HepG2 (cell line): Measurements from ENCODE around the gene CBX2. TPM values are rescaled to one million over a fixed set of nuclear protein-coding genes. Genes with fewer than 3 reads are reported as not detected.

Experiments
- ASH2L ChIP-seq: fragments of 300-600, 200-600 bp; sonication (generic); IDR thresholded peaks from 2 replicates; pipeline ENCODE4 v1.7.0; 2017; ENCODE audit warnings: low read depth, mild to moderate bottlenecking, moderate library complexity, mixed read lengths, low read length; ENCODE audit not compliant: insufficient read length
- EZH2 ChIP-seq: conservative IDR thresholded peaks from 2 replicates; pipeline ENCODE4 v1.6.1; 2012; ENCODE audit warnings: mild to moderate bottlenecking, low read depth, low read length, moderate library complexity
- GMEB1 ChIP-seq: sonication (generic); formaldehyde crosslinking; IDR thresholded peaks from 2 replicates; pipeline ENCODE4 v1.5.1; 2020; ENCODE audit warnings: missing genetic modification reagents, mild to moderate bottlenecking, borderline replicate concordance
- HNF1A ChIP-seq, 2 experiments: sonication (generic) in 1 of 2; formaldehyde crosslinking in 1 of 2; IDR thresholded peaks; 2 replicates each; pipeline versions ENCODE4 v1.4.0 to v1.6.1; 2016 to 2020; ENCODE audit warnings: borderline replicate concordance in 1 of 2, low read depth in 1 of 2, mild to moderate bottlenecking in 1 of 2, missing genetic modification reagents in 1 of 2
- KLF11 ChIP-seq: IDR thresholded peaks from 2 replicates; pipeline ENCODE4 v1.6.1; 2016; ENCODE audit warnings: missing compliant biosample characterization
- MAF1 ChIP-seq: sonication (generic); formaldehyde crosslinking; IDR thresholded peaks from 2 replicates; pipeline ENCODE4 v1.5.0; 2020; ENCODE audit warnings: missing genetic modification reagents, borderline replicate concordance
- NFE2 ChIP-seq: sonication (generic); formaldehyde crosslinking; IDR thresholded peaks from 2 replicates; pipeline ENCODE4 v1.4.0; 2020; ENCODE audit warnings: missing genetic modification reagents
- NR2F6 ChIP-seq, 2 experiments: IDR thresholded peaks; 2 replicates each; pipeline ENCODE4 v1.6.1; 2016; ENCODE audit warnings: antibody characterized with exemption in 1 of 2, mild to moderate bottlenecking in 1 of 2
- RORA ChIP-seq: sonication (generic); formaldehyde crosslinking; IDR thresholded peaks from 2 replicates; pipeline ENCODE4 v1.5.0; 2020; ENCODE audit warnings: mild to moderate bottlenecking, missing genetic modification reagents, moderate library complexity
- SAFB2 ChIP-seq: sonication (generic); formaldehyde crosslinking; IDR thresholded peaks from 2 replicates; pipeline ENCODE4 v1.5.1; 2020; ENCODE audit warnings: missing genetic modification reagents, low read depth, mild to moderate bottlenecking, borderline replicate concordance
- SPEN ChIP-seq: sonication (generic); formaldehyde crosslinking; IDR thresholded peaks from 2 replicates; pipeline ENCODE4 v1.5.1; 2020; ENCODE audit warnings: low read depth, mild to moderate bottlenecking, missing genetic modification reagents
- TARDBP ChIP-seq: sonication (generic); formaldehyde crosslinking; IDR thresholded peaks from 2 replicates; pipeline ENCODE4 v1.8.0; 2022; ENCODE audit warnings: mild to moderate bottlenecking, missing genetic modification reagents
- TRIM22 ChIP-seq: fragments of 450-650 bp; IDR thresholded peaks from 2 replicates; pipeline ENCODE4 v1.6.1; 2017
- ZBTB3 ChIP-seq: sonication (generic); formaldehyde crosslinking; IDR thresholded peaks from 2 replicates; pipeline ENCODE4 v1.4.0; 2020; ENCODE audit warnings: low read depth, mild to moderate bottlenecking, moderate library complexity, missing genetic modification reagents, borderline replicate concordance
- ZNF451 ChIP-seq: sonication (generic); formaldehyde crosslinking; IDR thresholded peaks from 2 replicates; pipeline ENCODE4 v1.5.0; 2020; ENCODE audit warnings: mild to moderate bottlenecking, missing genetic modification reagents
- ZNF512 ChIP-seq: sonication (generic); formaldehyde crosslinking; IDR thresholded peaks from 2 replicates; pipeline ENCODE4 v1.4.0; 2020; ENCODE audit warnings: mild to moderate bottlenecking, missing genetic modification reagents
- ZNF773 ChIP-seq: sonication (generic); formaldehyde crosslinking; IDR thresholded peaks from 2 replicates; pipeline ENCODE4 v1.4.0; 2020; ENCODE audit warnings: missing genetic modification reagents, borderline replicate concordance
- ZSCAN25 ChIP-seq: sonication (generic); formaldehyde crosslinking; IDR thresholded peaks from 2 replicates; pipeline ENCODE4 v1.8.0; 2022; ENCODE audit warnings: mild to moderate bottlenecking, missing genetic modification reagents
- polyA plus RNA-seq, 8 experiments: library from polyadenylated mRNA; depleted of rRNA in 3 of 8; stranded (reverse) in 7 of 8; unstranded in 1 of 8; fragments of >200 nt; fragmentation: Illumina TruSeq in 4 of 8; extraction: Trizol in 4 of 8; gene quantifications; 2 replicates each; pipeline versions ENCODE4 v1.2.1 to v1.2.3, GENCODE V29; 2011 to 2016; ENCODE audit warnings: low read depth in 4 of 8, missing spikeins in 1 of 8, mixed read lengths in 1 of 8; ENCODE audit not compliant: insufficient read depth in 1 of 8
- total RNA-seq, 5 experiments: library from RNA; depleted of rRNA; stranded (reverse); fragments of >200 nt; fragmentation: Illumina TruSeq; extraction: Trizol; gene quantifications; 2 replicates each; pipeline ENCODE4 v1.2.3, GENCODE V29; 2016; ENCODE audit warnings: low read depth in 1 of 5

CBX2 gene
- total and polyA plus RNA-seq, 2 of the 13 experiments (the other 11 are each of a cell fraction or from before 2014, with no cell fraction given) = 14.5 to 31.1 TPM

GRCh38 chr17:79812353-79813258, 34.7 kb downstream of the CBX2 start (continued):
- TF ChIP-seq ZNF512 (CRISPR knock-in tag) = no peak
- no peak for TF ChIP-seq NFE2 (CRISPR knock-in tag)
- no peak for TF ChIP-seq TARDBP (CRISPR knock-in tag)
- TF ChIP-seq ZSCAN25 (CRISPR knock-in tag) = 0 out of 2 replicates have a peak, but pooled peaks have one; percentile 38
- no peak for TF ChIP-seq ASH2L
- no peak for TF ChIP-seq TRIM22
- TF ChIP-seq GMEB1 (CRISPR knock-in tag) = no peak
- TF ChIP-seq MAF1 (CRISPR knock-in tag) = no peak
- no peak for TF ChIP-seq HNF1A (IDR thresholded peaks at IDR 0.05; ENCODE audit: low read depth)
- no peak for TF ChIP-seq HNF1A (CRISPR knock-in tag; IDR thresholded peaks at IDR 0.05; ENCODE audit: borderline replicate concordance)
- peak; percentile 22; the same call in 1 of the 2 replicates for TF ChIP-seq SPEN (CRISPR knock-in tag)
- no peak for TF ChIP-seq KLF11 (CRISPR knock-in tag)
- no peak for TF ChIP-seq NR2F6 (IDR thresholded peaks at IDR 0.05)
- TF ChIP-seq NR2F6 (CRISPR knock-in tag; IDR thresholded peaks at IDR 0.05) = no peak
- TF ChIP-seq ZNF773 (CRISPR knock-in tag) = no peak
- no peak for TF ChIP-seq SAFB2 (CRISPR knock-in tag)
- no peak for TF ChIP-seq ZBTB3 (CRISPR knock-in tag)
- peak; percentile 36; the same call in 1 of the 2 replicates for TF ChIP-seq EZH2
- TF ChIP-seq ZNF451 = no peak
- no peak for TF ChIP-seq RORA
